Posterior vena cava (tissue), 2 donors: ENCODE data around the gene MPZL1. TPM values are rescaled to one million over a fixed set of nuclear protein-coding genes. Genes with fewer than 3 reads are reported as not detected.
"Not testable (repeated sequence)": the region's sequence is repeated elsewhere in the genome, so short reads cannot be mapped to it uniquely, and the experiment has no call there.

Experiments used
- DNase-seq: peaks from one replicate; pipeline ENCODE4 v3.0.0-alpha.2; 2020; ENCODE audit warnings: low spot score
- intact Hi-C, 2 donors: fragments of 100-400 bp; cut with DNase I; formaldehyde crosslinking; loops; one replicate each; pipeline versions ENCODE4 v1.14.1 to v1.14.2; 2022 to 2023
- total RNA-seq, 2 donors: library from RNA; stranded (reverse); fragmentation: NEBNext Ultra II Directional; extraction: Animal tissue kit (Norgen Biotek cat#: 25700); gene quantifications; one replicate each; pipeline ENCODE4 v1.2.1, GENCODE V29; 2021
- donor health status: DM: yes; HTN: yes; CAD: no.
- donor health status: DM: yes; HTN: yes; CAD: no.

MPZL1 gene
- total RNA-seq, 2 donors from 2014 or later, result 120 to 146 TPM

DNA sequence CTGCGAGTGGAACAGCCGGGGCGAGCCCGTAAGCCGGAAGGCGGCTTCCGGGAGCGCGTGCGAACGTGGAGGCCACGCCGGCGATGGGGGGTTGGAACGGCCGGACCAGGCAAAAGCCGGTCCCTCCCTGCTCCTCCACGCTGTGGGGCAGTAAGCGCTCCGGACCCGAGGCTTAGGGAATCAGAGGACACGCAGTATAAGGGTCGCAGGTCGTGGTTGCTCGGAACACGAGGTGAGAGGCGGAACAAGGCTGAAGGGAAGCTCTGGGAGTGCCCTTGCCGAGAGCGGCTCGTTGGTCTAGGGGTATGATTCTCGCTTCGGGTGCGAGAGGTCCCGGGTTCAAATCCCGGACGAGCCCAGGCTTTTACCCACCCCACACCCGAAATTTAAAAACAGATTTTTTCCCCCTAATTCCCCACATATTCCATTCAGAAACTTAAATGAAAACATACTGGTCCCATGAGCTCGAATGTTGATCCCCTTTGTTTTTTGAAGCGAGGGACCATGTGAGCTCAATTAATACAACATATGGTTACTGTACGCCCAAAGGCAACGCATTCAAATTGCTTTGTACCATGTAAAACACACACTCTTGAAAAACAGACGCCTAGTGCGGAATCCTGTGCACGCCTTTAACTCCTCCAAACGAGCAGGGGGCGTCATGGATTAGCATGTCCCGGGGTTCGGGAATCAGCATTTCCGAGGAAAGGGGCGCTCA lies 7.2 kb upstream of the MPZL1 start:
- peak; percentile 96 for DNase-seq
- intact Hi-C loops, result no loop called here

DNA sequence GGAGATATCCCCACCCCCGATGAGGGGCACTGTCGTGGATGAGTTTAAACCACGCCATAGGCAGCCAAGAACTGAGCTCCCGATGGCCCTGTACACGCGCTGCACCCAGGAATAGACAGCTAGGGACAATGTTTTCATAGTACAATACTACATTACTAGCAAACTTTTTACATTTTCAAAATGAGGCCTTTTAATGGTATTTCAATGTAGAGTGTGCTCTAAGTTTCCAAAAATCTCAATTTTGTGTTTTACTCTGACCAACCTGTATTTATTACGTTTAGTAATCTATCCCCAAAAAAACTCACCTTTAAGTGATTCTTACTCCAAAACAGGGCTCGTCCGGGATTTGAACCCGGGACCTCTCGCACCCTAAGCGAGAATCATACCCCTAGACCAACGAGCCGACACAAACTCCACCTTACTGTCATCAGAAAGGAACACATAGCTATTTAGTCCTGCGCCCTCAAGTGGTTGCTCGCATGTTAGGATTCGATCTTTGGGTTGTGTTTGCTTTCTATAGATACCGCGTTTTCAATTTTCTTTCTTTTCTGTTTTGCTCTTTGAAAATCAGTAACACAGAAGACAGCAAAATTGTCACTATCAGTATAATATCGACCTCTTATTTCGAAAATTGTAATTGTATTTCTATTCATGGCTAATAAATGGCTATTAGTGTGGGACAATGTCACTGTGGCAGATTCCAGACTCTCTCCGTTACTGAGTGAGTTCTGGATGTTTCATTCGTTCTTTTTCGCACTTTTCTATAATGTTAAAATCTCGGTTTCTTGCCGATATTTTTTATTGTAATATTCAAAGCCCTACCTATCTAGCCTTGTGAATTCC lies 6.4 kb upstream of the MPZL1 start:
- intact Hi-C loops, result no loop called here
- peak; percentile 93 for DNase-seq

DNA sequence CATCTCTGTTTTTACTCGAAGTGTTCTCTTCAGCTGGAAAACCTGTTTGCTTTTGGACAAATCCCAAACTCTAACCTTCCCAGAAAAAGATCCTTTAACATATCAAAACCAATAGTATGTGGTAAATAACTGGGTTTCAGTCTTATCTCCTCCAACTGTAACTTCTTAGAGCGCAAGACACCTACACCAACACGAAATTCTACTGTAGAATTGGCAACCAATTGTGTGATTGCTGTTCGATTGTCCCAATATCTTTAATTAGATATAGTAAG lies 5.8 kb upstream of the MPZL1 start:
- intact Hi-C loops, result no loop called here
- no peak for DNase-seq

DNA sequence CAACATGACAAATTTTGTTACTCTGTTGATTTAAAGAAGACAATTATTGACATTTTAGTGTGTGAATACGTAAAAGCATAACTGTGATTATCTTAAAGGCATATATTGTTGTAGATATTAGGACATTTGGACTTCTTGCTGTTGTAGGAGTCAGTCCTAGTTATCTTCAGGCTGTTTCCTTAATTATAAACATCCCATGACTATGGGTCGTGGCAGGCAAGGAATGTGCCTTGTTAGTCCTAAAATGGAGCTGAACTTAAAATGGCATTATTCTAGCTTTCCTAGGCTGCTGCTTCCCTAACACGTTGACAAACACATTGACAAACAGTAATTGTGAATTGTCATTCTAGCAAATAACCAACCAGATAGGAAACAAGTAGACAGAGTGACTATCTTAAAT lies 4.4 kb upstream of the MPZL1 start:
- DNase-seq, result no peak
- intact Hi-C loops, result no loop called here

DNA sequence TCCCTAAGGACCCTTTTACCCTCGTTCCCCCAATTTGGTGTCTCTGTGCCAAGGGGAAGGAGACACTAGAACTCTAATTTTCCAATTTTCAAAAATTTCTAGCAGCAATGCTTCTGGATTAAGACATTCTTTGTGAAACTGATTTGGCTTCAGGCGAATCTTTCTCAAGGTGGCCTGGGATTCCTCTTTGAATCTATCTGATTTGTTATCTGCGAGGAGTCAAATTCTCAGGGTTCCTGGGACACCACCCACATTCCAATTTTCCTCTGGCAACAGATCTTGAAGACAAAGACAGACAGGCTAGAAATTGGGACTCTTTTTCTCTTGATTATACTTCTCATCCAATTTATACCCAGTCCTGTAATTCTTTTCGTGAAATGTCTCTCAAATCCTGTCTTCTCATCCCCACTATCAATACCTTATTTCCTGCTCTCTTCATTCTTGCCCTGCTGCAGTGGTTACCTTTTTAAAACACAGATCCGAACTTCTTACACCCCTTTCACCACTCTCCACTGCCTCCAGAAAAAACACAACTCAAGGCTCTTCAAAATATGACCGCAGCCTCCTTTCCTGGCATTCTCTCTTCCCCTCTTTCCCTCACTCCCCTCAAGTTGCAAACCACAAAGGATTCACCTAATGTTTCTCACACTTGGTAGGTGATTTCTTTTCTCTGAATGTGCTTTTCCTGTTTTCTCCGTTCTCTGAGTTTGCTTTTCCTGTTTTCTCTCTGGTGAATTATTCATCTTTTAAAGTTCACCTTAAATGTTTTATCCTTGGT lies 2.7 kb upstream of the MPZL1 start:
- intact Hi-C loops, result no loop called here
- no peak for DNase-seq

DNA sequence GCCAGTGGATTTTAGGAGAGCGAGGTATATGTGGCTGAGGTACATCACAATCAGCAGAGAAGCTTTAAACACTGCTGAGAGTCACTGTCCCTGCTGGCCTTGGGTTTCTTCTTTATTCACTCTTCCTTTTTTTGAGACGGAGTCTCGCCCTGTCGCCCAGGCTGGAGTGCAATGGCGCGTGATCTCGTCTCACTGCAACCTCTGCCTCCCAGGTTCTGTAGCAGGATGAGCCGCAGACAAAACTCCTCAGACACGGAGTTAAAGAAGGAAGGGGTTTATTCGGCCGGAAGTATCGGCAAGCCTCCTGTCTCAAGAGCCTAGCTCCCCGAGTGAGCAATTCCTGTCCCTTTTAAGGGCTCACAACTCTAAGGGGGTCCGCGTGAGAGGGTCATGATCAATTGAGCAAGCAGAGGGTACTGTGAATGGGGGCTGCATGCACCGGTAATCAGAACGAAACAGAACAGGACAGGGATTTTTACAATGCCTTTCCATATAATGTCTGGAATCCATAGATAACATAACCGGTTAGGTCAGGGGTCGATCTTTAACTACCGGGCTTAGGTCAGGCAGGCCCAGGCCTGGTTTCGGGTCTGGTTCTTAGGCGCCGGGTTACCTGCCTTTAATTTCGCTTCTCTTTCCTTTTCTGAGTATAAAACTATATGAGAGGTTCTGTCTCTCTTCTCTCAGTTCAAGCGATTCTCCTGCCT lies 1.9 kb upstream of the MPZL1 start:
- intact Hi-C loops, result loop anchor here (5.0 kb wide), 1 partner anchor 77 kb away; no protein-coding TSS in a partner anchor

DNA sequence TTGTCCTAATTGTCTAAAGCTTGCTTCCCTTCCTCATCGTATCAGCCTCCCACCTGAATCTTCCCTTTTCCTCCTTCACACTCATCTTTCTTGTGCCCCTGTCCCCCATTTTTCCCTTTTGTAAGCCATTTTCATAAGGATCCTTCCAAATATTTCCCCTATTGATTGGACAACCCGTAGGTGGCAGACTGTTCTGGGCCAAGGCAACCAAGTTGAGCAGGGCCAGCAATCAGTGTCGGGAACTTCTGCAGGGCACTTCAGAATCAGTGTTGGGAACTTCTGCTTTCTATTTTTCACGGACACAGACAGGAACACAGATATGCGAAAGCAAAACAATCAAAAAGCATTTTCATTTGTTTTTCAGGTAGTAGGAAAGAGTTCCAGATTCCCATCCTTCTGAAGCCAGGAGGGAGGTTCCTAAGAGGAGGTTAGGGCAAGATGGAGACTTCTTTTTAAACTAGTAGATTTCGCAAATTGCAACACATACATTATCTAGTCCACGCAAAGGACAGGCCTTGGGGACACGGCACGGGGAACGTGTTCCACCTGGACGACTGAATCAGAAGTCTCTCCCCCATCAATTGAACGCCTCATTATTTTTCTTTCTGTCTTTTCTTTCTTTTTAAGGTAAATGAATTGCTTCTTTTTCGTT lies 691 bp upstream of the MPZL1 start:
- DNase-seq, result no peak
- intact Hi-C loops, result loop anchor here (5.0 kb wide), 1 partner anchor 76 kb away; no protein-coding TSS in a partner anchor

More for the DNA sequence above, 1.9 kb upstream of the MPZL1 start:
- DNase-seq, result not testable (repeated sequence)

DNA sequence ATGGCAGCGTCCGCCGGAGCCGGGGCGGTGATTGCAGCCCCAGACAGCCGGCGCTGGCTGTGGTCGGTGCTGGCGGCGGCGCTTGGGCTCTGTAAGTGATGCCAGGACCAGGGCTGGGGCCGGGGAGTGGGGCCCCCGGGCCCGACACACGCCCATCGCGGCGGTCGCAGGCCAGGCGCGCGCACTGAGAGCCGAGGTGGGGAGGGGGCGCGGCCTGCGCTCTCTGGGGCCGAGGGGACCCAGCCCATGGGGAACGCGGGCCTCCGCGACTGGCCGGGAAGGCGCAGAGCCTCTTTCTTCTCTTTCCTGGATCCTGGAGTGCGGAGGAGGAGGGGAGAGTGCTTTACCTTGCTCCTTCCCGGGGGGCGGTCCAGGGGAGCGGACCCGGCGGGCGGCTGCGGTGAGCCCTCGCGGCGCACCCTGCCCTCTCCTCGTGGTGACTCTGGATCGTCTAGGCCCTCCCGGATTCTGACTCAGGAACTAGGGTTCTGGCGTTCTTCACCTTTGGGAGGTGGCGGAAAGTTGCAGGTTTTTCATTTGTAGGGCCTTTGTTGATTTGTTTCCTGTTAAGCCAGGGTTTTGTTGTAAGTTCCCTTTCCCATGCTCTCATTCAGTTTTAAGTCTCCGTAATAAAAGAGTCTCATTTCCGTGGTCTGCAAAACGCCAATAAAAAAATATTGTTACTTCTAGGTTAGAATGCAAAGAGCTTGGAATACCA lies 529 bp downstream of the MPZL1 start:
- intact Hi-C loops, result loop anchor here (5.0 kb wide), 1 partner anchor 75 kb away; no protein-coding TSS in a partner anchor
- peak; percentile 86 for DNase-seq

DNA sequence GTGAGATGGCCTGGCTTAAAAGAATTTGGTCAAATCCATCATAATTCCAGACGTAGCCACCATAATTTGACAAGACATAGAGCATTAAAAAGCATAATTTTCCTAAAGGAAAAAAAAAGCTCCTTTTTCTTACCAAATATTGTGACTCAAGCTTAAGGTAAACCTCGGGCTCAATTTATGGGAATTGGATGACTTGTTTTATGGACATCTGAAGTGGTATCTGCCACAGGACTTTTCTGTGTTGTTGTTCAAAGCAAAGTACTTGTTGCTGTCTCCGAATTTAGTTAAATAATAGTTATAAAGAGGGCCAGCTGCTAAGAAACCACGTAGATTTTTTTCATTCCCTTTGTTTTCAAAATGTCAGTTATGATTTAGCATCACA lies 1.1 kb downstream of the MPZL1 start:
- DNase-seq, result no peak
- intact Hi-C loops, result loop anchor here (5.0 kb wide), 1 partner anchor 74 kb away; no protein-coding TSS in a partner anchor

DNA sequence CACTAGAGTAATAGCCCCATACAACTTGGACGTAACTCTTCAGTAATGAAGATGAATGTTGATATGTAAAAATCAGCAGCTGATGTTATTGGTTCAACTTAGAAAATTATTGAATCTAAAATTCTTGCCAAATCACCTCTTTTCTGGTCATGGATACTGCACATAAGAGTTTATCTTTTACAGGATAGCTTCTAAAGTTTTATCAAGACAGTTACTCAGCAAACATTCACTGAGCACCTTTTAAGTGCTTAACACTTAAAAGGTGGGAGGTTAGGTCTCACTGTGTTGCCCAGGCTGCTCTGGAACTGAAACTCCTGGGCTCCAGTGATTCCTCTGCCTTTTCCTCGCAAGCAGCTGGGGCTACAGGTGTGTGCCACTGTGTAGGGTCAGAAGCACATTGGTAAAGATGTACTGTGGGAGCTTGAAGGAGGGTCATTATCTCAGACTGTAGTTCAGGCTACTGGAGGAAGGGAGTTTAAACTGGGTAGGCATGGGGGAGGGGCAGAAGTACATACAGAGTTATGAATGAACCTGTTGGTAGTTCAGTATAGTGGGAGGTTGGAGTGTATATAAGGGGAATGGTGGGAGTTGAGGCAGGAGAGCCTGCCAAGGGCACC lies 2.0 kb downstream of the MPZL1 start:
- no peak for DNase-seq
- intact Hi-C loops, result loop anchor here (5.0 kb wide), 1 partner anchor 73 kb away; no protein-coding TSS in a partner anchor

DNA sequence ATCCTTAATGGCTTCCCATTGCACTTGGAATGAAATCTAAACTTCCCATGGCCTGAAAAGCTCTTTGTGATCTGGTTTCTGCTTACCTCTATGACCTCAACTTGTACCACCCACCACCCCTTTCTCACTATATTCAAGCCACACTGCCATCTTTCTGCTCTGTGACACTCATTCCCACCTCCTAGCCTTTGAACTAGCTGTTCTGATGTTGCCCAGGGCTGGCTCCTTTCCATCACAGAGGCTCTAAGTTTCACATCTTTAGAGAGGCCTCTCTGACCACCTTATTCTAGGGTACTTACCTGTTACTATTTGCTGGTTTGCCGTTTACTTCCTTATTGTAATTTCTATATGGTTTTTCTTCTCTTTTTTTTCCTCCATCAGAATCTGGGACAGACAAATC lies 4.2 kb downstream of the MPZL1 start:
- DNase-seq, result no peak
- intact Hi-C loops, result no loop called here

DNA sequence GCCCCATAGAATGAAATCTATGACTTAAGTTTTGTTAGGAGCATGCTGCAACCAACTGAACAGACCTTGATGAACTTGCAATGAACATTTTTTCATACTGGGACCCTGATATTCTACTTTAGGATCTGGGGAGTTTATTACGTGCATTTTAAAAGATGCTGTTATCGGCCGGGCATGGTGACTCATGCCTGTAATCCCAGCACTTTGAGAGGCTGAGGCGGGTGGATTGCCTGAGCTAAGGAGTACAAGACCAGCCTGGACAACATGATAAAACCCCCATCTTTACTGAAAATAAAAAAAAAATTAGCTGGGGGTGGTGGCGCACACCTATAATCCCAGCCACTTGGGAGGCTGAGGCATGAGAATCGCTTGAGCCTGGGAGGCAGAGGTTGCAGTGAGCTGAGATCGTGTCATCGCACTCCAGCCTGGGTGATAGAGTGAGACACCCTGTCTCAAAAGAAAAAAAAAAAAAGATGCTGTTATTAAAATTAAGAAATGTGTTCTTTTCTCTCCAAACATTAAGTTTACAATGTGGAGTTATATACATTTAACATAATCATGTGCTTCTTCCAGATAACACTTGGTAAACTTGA lies 7.1 kb downstream of the MPZL1 start:
- no peak for DNase-seq
- intact Hi-C loops, result no loop called here

DNA sequence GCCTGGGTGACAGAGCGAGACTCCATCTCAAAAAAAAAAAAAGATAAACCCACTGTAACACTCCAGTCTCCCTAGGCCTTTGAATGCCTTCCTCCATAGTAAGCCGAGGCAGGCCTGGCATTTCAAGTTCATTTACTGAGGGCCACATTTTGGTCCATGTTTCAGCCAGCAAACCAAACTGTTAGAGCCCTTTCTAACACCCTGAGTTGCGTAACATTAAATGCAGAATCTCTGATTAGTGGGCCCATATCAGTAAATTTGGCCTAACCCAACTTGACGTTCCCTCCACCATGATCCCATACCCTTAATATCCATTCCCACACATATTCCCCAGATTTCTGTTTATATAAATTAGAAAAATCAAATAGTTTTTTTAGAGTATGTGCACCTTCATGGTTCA lies 12.4 kb downstream of the MPZL1 start:
- intact Hi-C loops, result no loop called here
- no peak for DNase-seq

DNA sequence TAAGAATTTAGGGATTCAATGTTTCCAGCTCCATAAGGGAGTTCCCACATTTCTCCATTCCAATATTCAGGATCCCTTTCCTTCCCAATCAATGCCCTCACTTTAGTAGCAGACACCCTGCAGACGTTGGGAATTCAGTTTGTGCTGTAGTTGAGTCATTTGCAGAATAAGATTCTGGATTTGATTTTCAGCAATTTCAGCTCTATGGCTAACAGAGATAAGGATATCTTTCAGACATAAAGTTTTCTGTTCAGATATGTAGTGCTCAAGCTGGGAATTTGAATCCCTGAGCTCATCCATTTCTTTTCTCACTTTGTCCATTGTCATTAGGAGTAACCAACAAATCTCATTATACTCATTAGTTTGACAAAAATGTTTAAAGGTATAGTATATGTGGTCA lies 13.1 kb downstream of the MPZL1 start:
- no peak for DNase-seq
- intact Hi-C loops, result no loop called here

DNA sequence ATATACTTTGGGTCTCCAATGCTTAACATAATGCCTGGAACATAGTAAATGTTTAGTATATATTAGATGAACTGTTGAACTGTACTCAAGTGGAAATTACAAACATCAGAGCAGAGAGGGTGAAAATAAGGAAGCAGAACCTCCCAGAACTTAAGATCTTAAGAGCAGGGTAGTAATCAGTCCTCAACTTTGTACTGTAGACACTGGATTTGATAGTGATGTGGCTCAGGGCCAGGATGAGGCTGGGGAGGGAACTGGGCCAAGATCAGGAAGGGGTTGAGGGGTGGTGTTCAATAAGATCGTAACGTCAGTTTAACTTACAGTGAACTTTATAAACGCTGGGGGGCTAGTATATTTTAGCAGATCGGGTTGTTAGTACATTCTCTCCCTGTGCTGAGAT lies 15.4 kb downstream of the MPZL1 start:
- intact Hi-C loops, result no loop called here
- DNase-seq, result no peak

DNA sequence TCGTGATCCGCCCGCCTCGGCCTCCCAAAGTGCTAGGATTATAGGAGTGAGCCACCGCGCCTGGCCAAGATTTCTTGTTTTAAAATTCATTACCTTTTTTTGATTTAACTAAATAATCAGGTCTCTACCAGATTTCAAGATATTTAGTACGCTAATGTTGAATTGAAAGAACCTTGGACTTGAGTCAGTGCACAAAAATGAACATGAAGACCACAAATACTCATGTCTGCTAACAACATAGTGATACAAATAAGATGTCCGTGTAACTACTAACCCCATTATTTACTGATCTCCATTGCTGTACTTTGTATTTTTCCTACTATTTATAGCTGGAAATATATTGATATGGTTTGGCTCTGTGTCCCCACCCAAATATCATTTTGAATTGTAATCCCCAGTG lies 16.4 kb downstream of the MPZL1 start:
- no peak for DNase-seq
- intact Hi-C loops, result no loop called here

DNA sequence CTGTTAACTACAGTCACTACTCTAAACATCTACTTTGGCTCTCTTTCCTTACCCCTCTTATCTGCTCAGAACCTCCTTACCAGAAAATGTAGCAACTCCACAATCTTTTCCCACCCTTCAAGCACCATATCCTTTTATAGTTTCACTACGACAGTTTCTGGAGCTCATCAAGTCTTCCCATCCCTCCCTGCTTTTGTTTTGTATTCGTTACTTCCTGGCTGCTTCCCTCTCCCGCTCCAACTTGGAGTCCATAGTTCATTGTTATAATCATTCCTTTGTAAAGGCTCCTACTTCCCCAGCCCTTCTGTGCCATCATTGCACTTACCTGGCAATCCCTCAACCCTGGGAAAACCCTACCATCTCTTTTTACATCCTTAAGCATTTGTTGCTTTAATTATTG lies 18.0 kb downstream of the MPZL1 start:
- DNase-seq, result no peak
- intact Hi-C loops, result no loop called here

DNA sequence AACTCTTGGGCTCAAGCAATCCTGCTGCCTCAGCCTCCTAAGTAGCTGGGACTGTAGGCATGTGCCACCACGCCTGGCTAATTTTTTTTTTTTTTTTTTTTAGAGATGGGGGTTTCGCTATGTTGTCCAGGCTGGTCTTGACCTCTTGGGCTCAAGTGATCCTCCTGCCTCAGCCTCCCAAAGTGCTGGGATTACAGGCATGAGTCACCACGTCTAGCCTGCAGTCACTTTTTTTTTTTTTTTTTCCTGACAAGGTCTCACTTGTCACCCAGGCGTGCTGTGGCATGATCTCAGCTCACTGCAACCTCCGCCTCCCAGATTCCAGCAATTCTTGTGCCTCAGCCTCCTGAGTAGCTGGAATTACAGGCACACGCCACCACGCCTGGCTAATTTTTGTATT lies 19.3 kb downstream of the MPZL1 start:
- DNase-seq, intact Hi-C loops: not testable (repeated sequence)
